Rectal smooth muscle tissue (tissue), 1 donor: ENCODE results near the gene RPL38.
"Not testable (repeated sequence)": the region's sequence is repeated elsewhere in the genome, so short reads cannot be mapped to it uniquely, and the experiment has no call there.

Experiments used
- H3K27ac ChIP-seq: one replicate; pipeline ENCODE4 v1.7.0; 2013; ENCODE audit warnings: low read depth, low read length, inconsistent platforms
- H3K27me3 ChIP-seq: one replicate; pipeline ENCODE4 v1.7.0; 2013; ENCODE audit warnings: low read length; ENCODE audit not compliant: control insufficient read depth, insufficient read depth
- H3K36me3 ChIP-seq: one replicate; pipeline ENCODE4 v1.7.0; 2013; ENCODE audit warnings: low read length; ENCODE audit not compliant: control insufficient read depth, insufficient read depth
- H3K4me1 ChIP-seq: one replicate; pipeline ENCODE4 v1.7.0; 2013; ENCODE audit warnings: low read length; ENCODE audit not compliant: control insufficient read depth, insufficient read depth
- H3K4me3 ChIP-seq: one replicate; pipeline ENCODE4 v1.7.0; 2013; ENCODE audit warnings: low read length
- H3K9ac ChIP-seq: one replicate; pipeline ENCODE4 v1.7.0; 2013; ENCODE audit warnings: low read length

The RPL38 gene

DNA sequence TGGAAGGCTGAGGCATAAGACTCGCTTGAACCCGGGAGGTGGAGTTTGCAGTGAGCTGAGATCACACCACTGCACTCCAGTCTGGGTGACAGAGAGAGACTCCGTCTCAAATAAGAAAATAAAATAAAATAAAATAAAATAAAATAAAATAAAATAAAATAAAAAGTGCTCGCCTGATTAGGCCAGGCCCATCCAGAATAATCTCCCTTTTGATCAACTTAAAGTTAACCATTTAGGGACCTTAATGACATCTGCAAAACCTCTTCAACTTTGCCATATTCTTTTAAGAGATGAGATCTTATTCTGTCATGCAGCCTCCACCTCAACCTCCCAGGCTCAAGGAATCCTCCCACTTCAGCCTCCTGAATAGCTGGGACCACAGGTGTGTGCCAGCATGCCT lies 14.8 kb upstream of the RPL38 start:
- H3K9ac ChIP-seq, H3K4me3 ChIP-seq, H3K27me3 ChIP-seq, H3K36me3 ChIP-seq, H3K27ac ChIP-seq, H3K4me1 ChIP-seq: not testable (repeated sequence)

DNA sequence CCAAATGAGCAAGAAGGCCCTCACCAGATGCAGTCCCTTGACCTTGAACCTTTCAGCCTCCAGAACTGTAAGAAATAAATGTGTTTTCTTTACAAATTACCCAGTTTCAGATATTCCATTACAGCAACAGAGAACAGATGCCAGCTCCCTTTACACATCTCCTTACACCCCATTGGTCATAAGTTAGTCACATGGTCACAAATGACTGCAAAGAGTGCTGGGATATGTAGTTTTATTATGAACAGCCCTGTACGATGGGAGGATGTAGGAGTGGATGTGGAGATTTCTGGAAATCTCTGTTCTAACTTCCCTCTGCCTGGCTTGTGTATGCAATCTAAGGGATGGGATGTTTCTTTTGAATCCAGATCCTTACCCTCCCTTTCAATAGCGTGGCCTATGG lies 13.3 kb upstream of the RPL38 start:
- Histone ChIP-seq H3K27me3 (no peaks in the 10 kb centered on the region), H3K4me3 (no peak overlapping the region), H3K9ac (no peak overlapping the region), H3K4me1 (no peaks in the 10 kb centered on the region), H3K27ac (no peak overlapping the region), H3K36me3 (no peaks in the 10 kb centered on the region)

DNA sequence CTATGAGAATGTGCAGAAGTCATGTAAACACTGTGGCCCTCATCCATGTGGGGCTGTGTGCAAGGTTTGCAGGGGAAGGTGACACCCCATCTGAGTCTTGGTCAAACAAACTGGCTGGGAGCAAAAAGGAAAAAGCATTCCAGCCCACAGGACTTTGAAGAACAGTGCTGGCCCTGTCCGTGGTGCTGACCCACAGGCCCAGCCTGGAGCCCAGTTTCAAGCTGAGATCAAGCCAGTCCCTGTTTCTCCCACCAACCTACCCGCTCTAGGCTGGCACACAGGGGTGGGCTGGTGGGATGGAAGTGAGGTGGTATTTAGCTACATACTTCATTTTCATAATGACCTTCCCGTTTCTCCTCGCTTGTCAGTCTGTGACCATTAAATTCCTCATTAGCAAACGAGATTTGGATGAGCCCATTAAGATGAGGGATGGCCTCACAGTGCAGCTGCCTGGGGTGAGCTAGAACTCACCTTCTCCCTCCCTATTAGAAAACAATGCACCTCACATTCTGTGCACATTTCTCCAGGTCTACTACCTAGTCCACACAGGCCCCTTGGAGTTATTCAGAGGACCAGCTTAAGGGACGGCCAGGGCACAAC lies 12.6 kb upstream of the RPL38 start:
- H3K36me3 ChIP-seq = no peaks in the 10 kb centered on the region
- H3K27ac ChIP-seq = no peak overlapping the region
- peaks cover 3% of the 10 kb centered on the region for H3K27me3 ChIP-seq
- no peak overlapping the region for H3K9ac ChIP-seq
- H3K4me1 ChIP-seq = no peaks in the 10 kb centered on the region
- no peak overlapping the region for H3K4me3 ChIP-seq

DNA sequence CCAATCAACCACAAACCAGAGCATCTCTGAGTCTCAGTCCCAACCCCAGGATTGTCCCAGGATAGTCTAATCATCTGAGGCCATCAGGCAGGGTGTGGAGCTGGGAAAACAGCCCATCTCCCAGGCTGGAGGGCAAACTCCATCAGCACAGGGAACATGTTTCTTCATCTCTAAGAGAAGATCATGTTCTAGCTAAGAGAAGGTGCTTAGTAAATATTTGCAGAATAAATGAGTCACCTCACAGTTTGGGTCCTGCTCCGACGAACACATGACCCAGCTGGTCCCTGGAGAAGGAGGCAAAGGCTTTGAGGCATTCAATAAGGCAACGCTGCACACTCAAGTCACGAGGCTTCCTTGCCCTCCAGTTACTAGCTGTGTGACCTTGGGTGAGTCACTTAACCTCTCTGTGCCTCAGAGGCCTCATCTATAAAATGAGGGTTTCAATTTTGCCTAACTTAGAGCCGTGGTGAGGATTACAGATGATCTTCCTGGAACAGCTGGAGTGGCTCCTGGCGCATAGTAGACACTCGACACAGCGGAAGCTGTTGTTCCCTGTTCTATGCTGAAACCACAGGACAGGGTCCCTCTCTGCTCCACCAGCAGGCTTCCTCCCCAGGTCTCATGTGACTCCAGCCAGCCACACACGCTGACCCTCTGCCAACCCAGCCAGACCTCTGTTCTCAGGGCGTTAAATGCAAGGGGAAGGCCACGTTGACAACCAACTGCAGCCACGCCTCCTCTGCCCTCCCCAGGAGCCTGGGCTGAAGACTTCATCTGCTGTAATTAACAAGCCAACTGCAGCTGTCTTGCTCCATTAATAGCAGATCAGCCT lies 10.3 kb upstream of the RPL38 start:
- H3K9ac ChIP-seq = no peak overlapping the region
- H3K27me3 ChIP-seq = peaks cover 3% of the 10 kb centered on the region
- no peaks in the 10 kb centered on the region for H3K4me1 ChIP-seq
- no peaks in the 10 kb centered on the region for H3K36me3 ChIP-seq
- H3K4me3 ChIP-seq = no peak overlapping the region
- H3K27ac ChIP-seq = no peak overlapping the region

DNA sequence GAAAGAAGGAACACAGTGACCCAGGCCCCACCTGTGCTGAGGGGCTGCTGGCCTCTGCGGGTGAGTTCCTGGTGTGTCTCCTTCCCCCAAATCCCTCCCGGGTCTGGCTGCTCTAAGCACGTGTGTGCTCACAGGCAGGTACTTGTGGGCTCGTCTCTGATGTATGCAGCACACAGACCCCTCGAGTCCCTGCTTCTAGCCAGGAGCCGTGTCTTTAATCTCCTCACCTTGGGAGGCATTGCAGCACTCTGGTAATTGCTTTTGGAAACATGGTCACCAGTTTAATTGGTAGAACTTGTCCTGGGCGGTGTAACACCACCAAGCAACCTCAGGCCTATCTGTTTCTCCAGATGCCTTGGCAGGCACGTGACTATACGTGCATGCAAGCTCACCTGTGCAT lies 8.8 kb upstream of the RPL38 start:
- no peak overlapping the region for H3K27ac ChIP-seq
- H3K4me3 ChIP-seq = no peak overlapping the region
- H3K4me1 ChIP-seq = no peaks in the 10 kb centered on the region
- no peaks in the 10 kb centered on the region for H3K36me3 ChIP-seq
- H3K9ac ChIP-seq = no peak overlapping the region
- peaks cover 3% of the 10 kb centered on the region for H3K27me3 ChIP-seq

DNA sequence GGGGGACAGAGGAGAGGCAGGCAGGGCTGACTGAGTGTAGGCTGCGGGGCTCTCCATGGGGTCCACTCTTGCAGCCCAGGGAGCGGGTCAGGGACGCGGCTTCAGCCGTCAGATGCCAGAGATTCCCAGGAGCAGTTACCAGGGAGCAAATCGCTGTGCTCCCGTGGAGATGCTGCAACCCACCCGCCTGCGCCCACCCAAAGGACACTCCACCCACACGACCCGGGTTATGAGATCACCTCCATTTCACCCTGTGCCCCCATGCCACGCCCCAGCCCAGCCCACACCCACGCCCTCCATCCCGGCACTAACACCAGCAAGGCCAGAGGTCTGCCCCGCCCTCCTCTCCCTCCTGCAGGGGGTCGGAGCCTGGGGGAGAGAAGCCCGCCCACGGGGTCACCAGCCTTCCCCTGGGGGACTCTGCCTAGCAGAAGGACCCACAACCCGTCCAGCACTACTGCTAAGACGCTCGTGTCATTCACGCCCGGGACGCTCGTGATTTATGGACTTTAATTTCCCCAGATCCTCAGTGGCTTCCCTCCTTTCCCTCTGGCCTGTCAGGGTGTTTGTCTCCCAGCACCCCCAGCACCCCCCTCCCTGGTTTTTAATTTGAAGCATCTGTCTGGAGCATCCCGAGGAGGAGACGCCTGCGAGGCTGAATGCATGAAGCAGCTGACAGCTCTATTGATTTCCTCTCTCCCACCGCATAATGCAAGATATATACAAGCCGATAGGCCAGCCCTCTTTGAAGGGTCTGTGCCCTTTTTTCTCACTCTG lies 6.7 kb upstream of the RPL38 start:
- Histone ChIP-seq H3K36me3 (no peaks in the 10 kb centered on the region), H3K4me3 (no peak overlapping the region), H3K27me3 (peaks cover 6% of the 10 kb centered on the region), H3K4me1 (no peaks in the 10 kb centered on the region), H3K27ac (no peak overlapping the region), H3K9ac (no peak overlapping the region)

DNA sequence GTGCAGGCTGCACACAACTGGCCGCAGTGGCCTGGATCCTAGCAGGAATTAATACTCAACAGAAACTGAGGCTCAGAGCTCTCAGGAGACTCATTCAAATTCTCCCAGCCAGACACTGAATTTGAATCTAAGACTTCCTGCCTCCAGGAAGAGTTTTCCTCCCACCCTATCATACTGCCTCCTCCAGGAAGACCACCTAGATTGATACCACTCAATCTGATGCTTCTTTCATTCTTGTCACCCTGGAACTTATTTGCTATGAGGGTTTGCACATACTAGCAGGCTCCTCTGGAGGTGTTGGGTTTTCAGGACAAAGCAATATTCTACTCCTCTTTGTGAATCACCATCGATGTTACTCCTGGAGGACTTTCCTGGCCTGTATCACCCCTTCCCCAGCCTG lies 5.7 kb upstream of the RPL38 start:
- Histone ChIP-seq H3K9ac (no peak overlapping the region), H3K27ac (no peak overlapping the region)

DNA sequence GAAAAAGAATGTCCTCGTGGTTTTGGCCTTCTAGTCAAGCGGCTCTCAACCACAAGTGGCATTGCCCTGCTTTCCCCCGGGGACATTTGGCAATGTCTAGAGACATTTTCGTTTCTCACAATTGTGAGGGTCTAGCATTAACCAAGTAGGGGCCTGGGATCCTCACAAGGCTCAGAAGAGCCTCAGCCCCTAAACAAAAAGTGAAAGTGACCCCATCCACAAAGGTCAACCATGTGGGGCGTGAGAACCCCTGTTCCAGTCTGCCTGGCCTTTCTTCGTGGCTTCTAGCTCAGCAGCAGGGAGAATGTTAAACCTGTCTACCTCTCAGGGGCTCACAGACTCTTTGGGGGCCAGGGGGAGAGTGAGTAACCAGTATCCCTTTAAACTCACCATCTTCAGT lies 4.8 kb upstream of the RPL38 start:
- peaks cover 6% of the 10 kb centered on the region for H3K27me3 ChIP-seq
- H3K27ac ChIP-seq = no peak overlapping the region
- no peak overlapping the region for H3K9ac ChIP-seq
- no peak overlapping the region for H3K4me3 ChIP-seq
- no peaks in the 10 kb centered on the region for H3K36me3 ChIP-seq
- no peaks in the 10 kb centered on the region for H3K4me1 ChIP-seq

More for the DNA sequence above, 5.7 kb upstream of the RPL38 start:
- H3K36me3 ChIP-seq = no peaks in the 10 kb centered on the region
- peaks cover 6% of the 10 kb centered on the region for H3K27me3 ChIP-seq
- no peaks in the 10 kb centered on the region for H3K4me1 ChIP-seq
- no peak overlapping the region for H3K4me3 ChIP-seq

DNA sequence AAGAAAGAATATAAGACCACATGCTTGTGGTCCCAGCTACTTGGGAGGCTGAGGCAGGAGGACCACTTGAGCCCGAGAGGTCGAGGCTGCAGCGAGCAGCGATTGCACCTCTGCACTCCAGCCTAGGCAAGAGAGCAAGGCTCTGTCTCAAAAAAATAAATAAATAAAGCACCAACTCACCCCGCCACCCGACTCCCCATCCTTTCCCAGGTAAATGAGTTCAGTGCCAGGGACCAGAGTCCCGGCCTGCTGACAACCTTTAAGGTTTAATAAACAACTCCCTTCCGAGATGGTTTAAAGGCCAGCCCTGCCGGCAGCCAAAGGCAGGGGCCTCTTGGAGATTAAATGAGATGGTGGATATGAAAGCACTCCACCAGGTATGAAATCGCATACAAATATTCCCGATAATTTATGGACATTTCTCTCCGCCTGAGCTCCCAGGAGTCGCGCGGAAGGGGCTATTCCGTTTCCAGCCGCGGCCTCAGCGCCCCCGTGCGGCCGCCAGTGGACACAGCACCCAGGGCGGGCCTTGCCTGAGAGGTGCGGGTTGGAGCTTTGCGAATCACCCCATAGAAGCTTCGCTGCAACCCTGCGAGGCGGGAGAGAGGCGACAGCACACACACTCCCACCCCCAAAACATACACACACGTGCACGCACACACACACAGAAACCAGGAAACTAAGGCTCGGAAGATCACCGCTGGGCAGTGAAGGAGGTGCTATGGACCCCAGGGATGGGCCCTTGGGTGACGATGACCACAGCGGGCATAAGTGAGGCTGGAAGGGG lies 4.0 kb upstream of the RPL38 start:
- no peaks in the 10 kb centered on the region for H3K36me3 ChIP-seq
- H3K4me1 ChIP-seq = peaks cover 4% of the 10 kb centered on the region
- H3K27me3 ChIP-seq = peaks cover 6% of the 10 kb centered on the region
- no peak overlapping the region for H3K9ac ChIP-seq
- H3K27ac ChIP-seq = no peak overlapping the region
- H3K4me3 ChIP-seq = no peak overlapping the region

DNA sequence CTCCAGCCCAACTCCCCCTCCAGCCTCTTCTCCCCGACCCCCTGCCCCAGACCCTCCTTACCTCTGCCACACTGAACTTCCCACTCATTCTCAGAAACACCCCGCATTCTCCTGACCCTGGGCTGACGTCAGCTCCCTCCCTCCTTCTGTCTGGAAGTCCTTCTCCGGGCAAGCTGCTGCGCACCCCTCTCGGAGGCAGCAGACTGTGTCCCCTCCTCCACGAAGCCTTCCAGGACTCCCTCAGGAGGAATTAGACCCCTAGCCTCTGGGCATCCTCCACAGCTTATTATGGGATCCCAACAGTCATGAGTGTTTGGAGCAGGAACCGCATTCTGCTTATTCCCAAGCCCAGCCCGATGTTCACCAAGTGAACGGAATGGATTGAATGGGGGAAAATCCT lies 3.4 kb upstream of the RPL38 start:
- H3K4me1 ChIP-seq = peaks cover 9% of the 10 kb centered on the region
- H3K4me3 ChIP-seq = no peak overlapping the region
- peaks cover 1% of the 10 kb centered on the region for H3K36me3 ChIP-seq
- H3K9ac ChIP-seq = no peak overlapping the region
- peaks cover 6% of the 10 kb centered on the region for H3K27me3 ChIP-seq
- H3K27ac ChIP-seq = no peak overlapping the region

DNA sequence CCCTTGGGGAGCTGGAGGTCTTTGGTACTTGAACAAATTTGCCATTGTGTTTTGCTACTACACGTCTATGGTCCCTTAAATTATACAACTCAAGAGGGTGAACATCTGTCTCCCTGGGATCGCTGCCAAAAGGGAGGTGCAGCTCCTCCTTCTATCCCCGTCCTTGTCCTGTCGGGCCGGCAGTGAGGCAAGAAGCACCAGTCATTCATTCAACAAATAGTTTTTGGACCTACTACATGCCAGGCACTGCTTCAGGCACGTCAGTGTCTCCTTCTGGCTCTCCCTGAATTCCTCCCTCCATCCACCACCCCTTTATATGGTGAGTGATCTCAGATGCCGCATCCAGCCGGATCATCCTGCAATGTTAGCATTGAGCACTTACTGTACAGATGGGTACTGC lies 2.2 kb upstream of the RPL38 start:
- Histone ChIP-seq H3K4me1 (peaks cover 13% of the 10 kb centered on the region), H3K36me3 (peaks cover 7% of the 10 kb centered on the region), H3K27ac (no peak overlapping the region), H3K27me3 (peaks cover 3% of the 10 kb centered on the region), H3K9ac (no peak overlapping the region), H3K4me3 (no peak overlapping the region)

DNA sequence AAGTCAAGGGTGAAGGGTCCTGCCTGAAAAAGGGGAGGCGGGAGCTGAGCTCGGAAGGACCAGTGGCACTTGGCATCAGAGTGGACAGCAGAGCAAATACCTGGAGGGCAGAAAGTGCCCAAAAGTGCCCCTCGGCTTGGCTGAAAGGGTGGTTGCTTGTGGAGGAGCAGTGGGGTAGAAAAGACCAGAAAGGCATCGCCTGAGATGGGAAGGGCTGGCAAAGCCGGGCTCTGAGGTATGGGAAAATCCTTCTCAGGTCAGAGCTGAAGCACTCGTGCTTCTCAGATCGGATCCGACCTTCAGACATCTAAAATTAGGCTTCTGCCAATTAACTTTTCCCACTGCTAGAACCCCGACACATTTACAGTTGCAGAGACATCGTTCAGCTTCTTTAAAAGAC lies 1.5 kb upstream of the RPL38 start:
- Histone ChIP-seq H3K4me3 (no peak overlapping the region), H3K9ac (no peak overlapping the region), H3K4me1 (peaks cover 13% of the 10 kb centered on the region), H3K27ac (no peak overlapping the region), H3K27me3 (peaks cover 3% of the 10 kb centered on the region), H3K36me3 (peaks cover 8% of the 10 kb centered on the region)
